ENCODE measurements around the gene DEAF1.

DNA sequence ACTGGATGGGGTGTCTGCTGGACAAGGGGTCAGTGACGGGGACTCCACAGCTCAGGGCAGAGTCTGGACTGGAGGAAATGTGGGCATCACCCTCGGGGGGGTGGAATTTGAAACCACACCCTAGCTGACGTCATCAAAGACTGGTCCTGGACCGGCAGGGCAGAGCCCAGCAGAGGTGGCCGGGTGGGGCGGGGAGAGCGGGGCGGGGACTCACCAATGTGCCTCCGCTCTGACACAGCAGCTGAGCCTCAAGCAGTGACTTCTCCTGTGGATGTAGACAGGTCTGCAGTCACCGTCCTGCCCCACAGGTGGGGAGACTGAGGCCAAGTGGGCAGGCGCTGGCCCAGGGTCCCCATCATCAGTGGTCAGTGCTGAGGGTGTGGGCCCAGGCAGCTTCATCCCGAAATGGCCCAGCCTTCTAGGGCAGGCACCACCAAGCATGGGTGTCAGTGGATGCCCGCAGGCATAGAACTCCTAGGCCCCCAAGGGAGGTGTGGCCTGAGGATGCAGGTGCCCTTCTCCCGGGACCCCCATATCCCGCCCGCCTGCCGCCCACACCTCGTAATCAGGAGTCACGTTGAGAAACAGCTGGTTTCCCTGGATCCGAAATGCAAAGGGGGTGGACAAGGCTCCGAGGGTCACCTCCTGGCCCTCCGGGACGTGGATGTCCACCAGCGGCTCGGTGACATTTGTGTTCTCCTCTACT is 70.9 kb downstream of the DEAF1 start:
- TF ChIP-seq POLR2A (IDR thresholded peaks at IDR 0.05; ENCODE audit: borderline replicate concordance, extremely low read depth, insufficient read depth, insufficient read length) = no peak
- TF ChIP-seq, protein P1, sequence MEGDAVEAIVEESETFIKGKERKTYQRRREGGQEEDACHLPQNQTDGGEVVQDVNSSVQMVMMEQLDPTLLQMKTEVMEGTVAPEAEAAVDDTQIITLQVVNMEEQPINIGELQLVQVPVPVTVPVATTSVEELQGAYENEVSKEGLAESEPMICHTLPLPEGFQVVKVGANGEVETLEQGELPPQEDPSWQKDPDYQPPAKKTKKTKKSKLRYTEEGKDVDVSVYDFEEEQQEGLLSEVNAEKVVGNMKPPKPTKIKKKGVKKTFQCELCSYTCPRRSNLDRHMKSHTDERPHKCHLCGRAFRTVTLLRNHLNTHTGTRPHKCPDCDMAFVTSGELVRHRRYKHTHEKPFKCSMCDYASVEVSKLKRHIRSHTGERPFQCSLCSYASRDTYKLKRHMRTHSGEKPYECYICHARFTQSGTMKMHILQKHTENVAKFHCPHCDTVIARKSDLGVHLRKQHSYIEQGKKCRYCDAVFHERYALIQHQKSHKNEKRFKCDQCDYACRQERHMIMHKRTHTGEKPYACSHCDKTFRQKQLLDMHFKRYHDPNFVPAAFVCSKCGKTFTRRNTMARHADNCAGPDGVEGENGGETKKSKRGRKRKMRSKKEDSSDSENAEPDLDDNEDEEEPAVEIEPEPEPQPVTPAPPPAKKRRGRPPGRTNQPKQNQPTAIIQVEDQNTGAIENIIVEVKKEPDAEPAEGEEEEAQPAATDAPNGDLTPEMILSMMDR (IDR thresholded peaks at IDR 0.05 in 2 of 3, conservative IDR thresholded peaks at IDR 0.05 in 1 of 3; ENCODE audit: borderline replicate concordance in 1 of 3, insufficient read depth in 1 of 3, low read depth in 2 of 3, low read length in 2 of 3) = no peak
- TF ChIP-seq ZNF274 (IDR thresholded peaks at IDR 0.05; ENCODE audit: low read depth, low read length) = no peak
- TF ChIP-seq, protein P2, sequence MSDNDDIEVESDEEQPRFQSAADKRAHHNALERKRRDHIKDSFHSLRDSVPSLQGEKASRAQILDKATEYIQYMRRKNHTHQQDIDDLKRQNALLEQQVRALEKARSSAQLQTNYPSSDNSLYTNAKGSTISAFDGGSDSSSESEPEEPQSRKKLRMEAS (IDR thresholded peaks at IDR 0.05) = no peak
- TF ChIP-seq EGR1 (IDR thresholded peaks at IDR 0.05; ENCODE audit: low read depth) = no peak
- TF ChIP-seq SRF (IDR thresholded peaks at IDR 0.05; ENCODE audit: low read depth) = no peak
- no peak for TF ChIP-seq RAD21 (IDR thresholded peaks at IDR 0.05; ENCODE audit: low read depth)
- TF ChIP-seq FOSL1 (IDR thresholded peaks at IDR 0.05; ENCODE audit: low read depth) = no peak
- TF ChIP-seq YY1 (IDR thresholded peaks at IDR 0.05; ENCODE audit: extremely low read depth, insufficient replicate concordance, low read depth, low read length) = no peak
- TF ChIP-seq POLR2AphosphoS5 (IDR thresholded peaks at IDR 0.05; ENCODE audit: low read depth, low read length) = no peak
- TF ChIP-seq SP1 (IDR thresholded peaks at IDR 0.05; ENCODE audit: low read depth) = no peak
- TF ChIP-seq, protein P3, sequence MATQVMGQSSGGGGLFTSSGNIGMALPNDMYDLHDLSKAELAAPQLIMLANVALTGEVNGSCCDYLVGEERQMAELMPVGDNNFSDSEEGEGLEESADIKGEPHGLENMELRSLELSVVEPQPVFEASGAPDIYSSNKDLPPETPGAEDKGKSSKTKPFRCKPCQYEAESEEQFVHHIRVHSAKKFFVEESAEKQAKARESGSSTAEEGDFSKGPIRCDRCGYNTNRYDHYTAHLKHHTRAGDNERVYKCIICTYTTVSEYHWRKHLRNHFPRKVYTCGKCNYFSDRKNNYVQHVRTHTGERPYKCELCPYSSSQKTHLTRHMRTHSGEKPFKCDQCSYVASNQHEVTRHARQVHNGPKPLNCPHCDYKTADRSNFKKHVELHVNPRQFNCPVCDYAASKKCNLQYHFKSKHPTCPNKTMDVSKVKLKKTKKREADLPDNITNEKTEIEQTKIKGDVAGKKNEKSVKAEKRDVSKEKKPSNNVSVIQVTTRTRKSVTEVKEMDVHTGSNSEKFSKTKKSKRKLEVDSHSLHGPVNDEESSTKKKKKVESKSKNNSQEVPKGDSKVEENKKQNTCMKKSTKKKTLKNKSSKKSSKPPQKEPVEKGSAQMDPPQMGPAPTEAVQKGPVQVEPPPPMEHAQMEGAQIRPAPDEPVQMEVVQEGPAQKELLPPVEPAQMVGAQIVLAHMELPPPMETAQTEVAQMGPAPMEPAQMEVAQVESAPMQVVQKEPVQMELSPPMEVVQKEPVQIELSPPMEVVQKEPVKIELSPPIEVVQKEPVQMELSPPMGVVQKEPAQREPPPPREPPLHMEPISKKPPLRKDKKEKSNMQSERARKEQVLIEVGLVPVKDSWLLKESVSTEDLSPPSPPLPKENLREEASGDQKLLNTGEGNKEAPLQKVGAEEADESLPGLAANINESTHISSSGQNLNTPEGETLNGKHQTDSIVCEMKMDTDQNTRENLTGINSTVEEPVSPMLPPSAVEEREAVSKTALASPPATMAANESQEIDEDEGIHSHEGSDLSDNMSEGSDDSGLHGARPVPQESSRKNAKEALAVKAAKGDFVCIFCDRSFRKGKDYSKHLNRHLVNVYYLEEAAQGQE (IDR thresholded peaks at IDR 0.05; ENCODE audit: low read depth) = no peak

All from HCT116 (cell line).